Measurements from ENCODE around the gene SFRP5.

SFRP5 gene

DNA sequence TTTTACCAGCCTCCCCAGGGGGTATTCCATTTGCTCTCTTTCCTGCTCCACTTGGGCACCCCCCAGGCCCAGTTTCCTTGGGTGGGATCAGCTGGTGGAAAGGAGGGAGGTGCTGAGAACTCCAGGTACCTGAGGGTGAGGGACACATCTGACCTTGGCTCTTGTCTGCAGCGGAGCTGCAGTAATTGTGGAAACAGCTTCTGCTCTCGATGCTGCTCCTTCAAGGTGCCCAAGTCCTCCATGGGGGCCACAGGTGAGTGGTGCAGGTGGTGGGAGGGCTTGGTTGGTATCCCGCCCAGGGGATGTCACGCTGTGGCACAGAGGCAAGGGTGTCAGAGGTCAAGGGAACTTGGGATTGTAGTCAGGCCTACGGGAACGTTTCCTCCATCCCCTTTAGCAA is 14.3 kb downstream of the SFRP5 start:
- no peaks in the 10 kb centered on the region for H3K9me3 Mint-ChIP-seq
- H3K27ac Mint-ChIP-seq: no peak overlapping the region
- H3K36me3 Mint-ChIP-seq (ENCODE audit: low read depth): peaks cover 43% of the 10 kb centered on the region
- no peak overlapping the region for H3K4me3 Mint-ChIP-seq
- TF ChIP-seq, protein P1, sequence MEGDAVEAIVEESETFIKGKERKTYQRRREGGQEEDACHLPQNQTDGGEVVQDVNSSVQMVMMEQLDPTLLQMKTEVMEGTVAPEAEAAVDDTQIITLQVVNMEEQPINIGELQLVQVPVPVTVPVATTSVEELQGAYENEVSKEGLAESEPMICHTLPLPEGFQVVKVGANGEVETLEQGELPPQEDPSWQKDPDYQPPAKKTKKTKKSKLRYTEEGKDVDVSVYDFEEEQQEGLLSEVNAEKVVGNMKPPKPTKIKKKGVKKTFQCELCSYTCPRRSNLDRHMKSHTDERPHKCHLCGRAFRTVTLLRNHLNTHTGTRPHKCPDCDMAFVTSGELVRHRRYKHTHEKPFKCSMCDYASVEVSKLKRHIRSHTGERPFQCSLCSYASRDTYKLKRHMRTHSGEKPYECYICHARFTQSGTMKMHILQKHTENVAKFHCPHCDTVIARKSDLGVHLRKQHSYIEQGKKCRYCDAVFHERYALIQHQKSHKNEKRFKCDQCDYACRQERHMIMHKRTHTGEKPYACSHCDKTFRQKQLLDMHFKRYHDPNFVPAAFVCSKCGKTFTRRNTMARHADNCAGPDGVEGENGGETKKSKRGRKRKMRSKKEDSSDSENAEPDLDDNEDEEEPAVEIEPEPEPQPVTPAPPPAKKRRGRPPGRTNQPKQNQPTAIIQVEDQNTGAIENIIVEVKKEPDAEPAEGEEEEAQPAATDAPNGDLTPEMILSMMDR (IDR thresholded peaks at IDR 0.05; ENCODE audit: unreplicated experiment in 3 of 3): no peak
- no peaks in the 10 kb centered on the region for H3K4me1 Mint-ChIP-seq
- no peaks in the 10 kb centered on the region for H3K27me3 Mint-ChIP-seq (ENCODE audit: low read depth)

DNA sequence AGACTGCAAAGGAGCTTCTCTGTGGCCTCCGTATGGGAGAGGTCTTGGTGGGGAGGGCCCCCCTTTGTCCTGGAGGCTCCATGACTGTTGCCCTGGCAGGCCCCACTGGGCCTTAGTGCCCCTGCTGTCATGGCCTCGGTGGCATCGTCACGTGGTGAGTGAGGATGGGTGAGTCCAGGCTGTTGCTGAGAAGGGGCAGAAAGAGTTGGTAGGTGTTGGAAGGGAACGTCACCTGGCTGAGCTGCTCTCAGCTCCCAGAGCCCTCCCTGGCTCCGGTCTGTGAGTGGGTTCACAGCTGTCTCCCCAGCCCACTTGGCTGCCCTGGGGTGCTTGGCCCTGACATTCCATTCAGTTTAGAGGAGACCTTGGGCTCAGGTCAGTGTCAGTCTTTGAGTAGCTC is 16.1 kb downstream of the SFRP5 start:
- H3K27me3 Mint-ChIP-seq (ENCODE audit: low read depth): no peaks in the 10 kb centered on the region
- H3K4me1 Mint-ChIP-seq: no peaks in the 10 kb centered on the region
- no peaks in the 10 kb centered on the region for H3K9me3 Mint-ChIP-seq
- peaks cover 43% of the 10 kb centered on the region for H3K36me3 Mint-ChIP-seq (ENCODE audit: low read depth)
- TF ChIP-seq, protein P1 (IDR thresholded peaks at IDR 0.05; ENCODE audit: unreplicated experiment in 3 of 3): no peak
- no peak overlapping the region for H3K4me3 Mint-ChIP-seq
- H3K27ac Mint-ChIP-seq: no peak overlapping the region

DNA sequence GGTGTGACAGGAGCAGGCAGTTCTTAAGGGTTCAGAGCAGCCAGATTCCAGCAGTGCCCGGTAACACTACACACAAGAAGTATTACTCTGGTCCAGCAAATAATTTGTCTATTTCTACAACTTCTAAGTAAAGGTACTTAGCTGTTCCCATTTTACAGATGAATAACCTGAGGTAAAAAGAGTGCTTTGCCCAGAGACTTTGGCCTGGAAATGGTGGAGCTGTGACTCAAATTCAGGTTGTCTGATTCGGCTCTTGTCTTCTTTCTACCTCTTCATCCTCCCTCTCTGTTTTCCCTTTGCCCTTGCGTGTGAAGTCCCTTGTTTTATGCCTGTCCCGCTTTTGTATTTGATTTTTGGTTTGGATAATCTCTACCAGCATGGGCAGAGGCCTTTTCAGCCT is 17.1 kb downstream of the SFRP5 start:
- H3K9me3 Mint-ChIP-seq: no peaks in the 10 kb centered on the region
- no peaks in the 10 kb centered on the region for H3K4me1 Mint-ChIP-seq
- TF ChIP-seq, protein P1 (IDR thresholded peaks at IDR 0.05; ENCODE audit: unreplicated experiment in 3 of 3): no peak
- no peak overlapping the region for H3K27ac Mint-ChIP-seq
- no peaks in the 10 kb centered on the region for H3K27me3 Mint-ChIP-seq (ENCODE audit: low read depth)
- H3K36me3 Mint-ChIP-seq (ENCODE audit: low read depth): peaks cover 49% of the 10 kb centered on the region
- no peak overlapping the region for H3K4me3 Mint-ChIP-seq

DNA sequence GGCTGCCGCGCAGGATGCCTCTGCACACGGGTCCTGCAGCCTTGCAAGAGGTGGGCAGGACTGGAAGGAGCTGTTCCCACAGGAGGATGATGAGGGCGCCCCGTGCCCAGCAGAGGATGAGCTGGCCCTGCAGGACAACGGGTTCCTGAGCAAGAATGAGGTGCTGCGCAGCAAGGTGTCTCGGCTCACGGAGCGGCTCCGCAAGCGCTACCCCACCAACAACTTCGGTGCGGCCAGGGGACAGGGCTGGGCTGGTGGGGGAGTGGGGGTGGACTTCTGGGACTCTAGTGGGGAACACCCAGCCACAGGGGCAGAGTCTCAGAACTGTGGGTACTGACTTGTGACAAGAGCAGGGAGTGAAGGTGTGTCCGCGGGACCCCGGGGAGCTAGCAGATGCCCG is 18.8 kb downstream of the SFRP5 start:
- no peaks in the 10 kb centered on the region for H3K27me3 Mint-ChIP-seq (ENCODE audit: low read depth)
- no peaks in the 10 kb centered on the region for H3K9me3 Mint-ChIP-seq
- no peak overlapping the region for H3K4me3 Mint-ChIP-seq
- no peaks in the 10 kb centered on the region for H3K4me1 Mint-ChIP-seq
- H3K36me3 Mint-ChIP-seq (ENCODE audit: low read depth): peaks cover 54% of the 10 kb centered on the region
- no peak overlapping the region for H3K27ac Mint-ChIP-seq
- TF ChIP-seq, protein P1 (IDR thresholded peaks at IDR 0.05; ENCODE audit: unreplicated experiment in 3 of 3): no peak

- Mint-ChIP-seq H3K36me3 (ENCODE audit: low read depth) (peaks cover 50% of the 10 kb centered on the region), H3K27ac (no peak overlapping the region), H3K9me3 (no peaks in the 10 kb centered on the region), H3K27me3 (ENCODE audit: low read depth) (no peaks in the 10 kb centered on the region), H3K4me1 (no peaks in the 10 kb centered on the region), H3K4me3 (no peak overlapping the region)
- TF ChIP-seq, protein P1 (IDR thresholded peaks at IDR 0.05; ENCODE audit: unreplicated experiment in 3 of 3): no peak
Observed at GRCh38 chr10:97748116-97748515, 23.7 kb downstream of the SFRP5 start.

DNA sequence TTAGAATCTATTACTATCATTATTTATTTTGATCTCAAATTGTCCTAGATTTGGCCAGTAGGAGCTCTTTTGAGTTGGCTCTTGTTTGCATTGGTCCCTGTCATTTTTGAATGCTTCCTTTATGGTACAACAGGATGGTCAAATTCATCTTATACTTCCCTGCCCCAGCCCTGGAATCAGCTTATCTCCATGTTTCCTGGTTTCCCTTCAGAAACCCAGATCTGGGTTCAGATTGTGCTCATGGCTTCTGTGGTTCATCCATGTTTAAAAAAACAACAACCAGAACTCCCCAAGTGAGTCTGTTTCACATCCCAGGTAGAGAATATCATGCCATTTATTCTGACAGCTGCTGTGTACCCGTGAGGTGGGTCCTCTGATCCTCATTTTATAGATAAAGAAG is 24.2 kb downstream of the SFRP5 start:
- Mint-ChIP-seq H3K27me3 (ENCODE audit: low read depth) (no peaks in the 10 kb centered on the region), H3K4me3 (no peak overlapping the region), H3K9me3 (no peaks in the 10 kb centered on the region), H3K36me3 (ENCODE audit: low read depth) (peaks cover 54% of the 10 kb centered on the region), H3K4me1 (no peaks in the 10 kb centered on the region), H3K27ac (no peak overlapping the region)
- TF ChIP-seq, protein P1 (IDR thresholded peaks at IDR 0.05; ENCODE audit: unreplicated experiment in 3 of 3): no peak

Data from nephron (organoid).